ENCODE data around the gene NT5M.

Gene NT5M

GRCh38 chr17:17361543-17361866 lies 58.3 kb downstream of the NT5M start:
- in situ Hi-C loops (cut with HindIII; ENCODE audit: low pct_ligation_motif_present, low sequenced_read_pairs): loop anchor here (25.0 kb wide), 1 partner anchor 251 kb away; no protein-coding TSS in a partner anchor
- TF ChIP-seq, protein P1, sequence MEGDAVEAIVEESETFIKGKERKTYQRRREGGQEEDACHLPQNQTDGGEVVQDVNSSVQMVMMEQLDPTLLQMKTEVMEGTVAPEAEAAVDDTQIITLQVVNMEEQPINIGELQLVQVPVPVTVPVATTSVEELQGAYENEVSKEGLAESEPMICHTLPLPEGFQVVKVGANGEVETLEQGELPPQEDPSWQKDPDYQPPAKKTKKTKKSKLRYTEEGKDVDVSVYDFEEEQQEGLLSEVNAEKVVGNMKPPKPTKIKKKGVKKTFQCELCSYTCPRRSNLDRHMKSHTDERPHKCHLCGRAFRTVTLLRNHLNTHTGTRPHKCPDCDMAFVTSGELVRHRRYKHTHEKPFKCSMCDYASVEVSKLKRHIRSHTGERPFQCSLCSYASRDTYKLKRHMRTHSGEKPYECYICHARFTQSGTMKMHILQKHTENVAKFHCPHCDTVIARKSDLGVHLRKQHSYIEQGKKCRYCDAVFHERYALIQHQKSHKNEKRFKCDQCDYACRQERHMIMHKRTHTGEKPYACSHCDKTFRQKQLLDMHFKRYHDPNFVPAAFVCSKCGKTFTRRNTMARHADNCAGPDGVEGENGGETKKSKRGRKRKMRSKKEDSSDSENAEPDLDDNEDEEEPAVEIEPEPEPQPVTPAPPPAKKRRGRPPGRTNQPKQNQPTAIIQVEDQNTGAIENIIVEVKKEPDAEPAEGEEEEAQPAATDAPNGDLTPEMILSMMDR (IDR thresholded peaks at IDR 0.05; ENCODE audit: low read depth, low read length, missing control alignments): no peak
- H3K4me3 ChIP-seq (ENCODE audit: low read depth, low read length): no peak overlapping the region
- no peaks in the 10 kb centered on the region for H3K27me3 ChIP-seq (replicated peaks)
- no peaks in the 10 kb centered on the region for H3K36me3 ChIP-seq (replicated peaks)
- H3K27ac ChIP-seq: no peak overlapping the region
- no peak for DNase-seq

- TF ChIP-seq, protein P1 (IDR thresholded peaks at IDR 0.05; ENCODE audit: low read depth, low read length, missing control alignments): no peak
- H3K36me3 ChIP-seq (replicated peaks): no peaks in the 10 kb centered on the region
- H3K27me3 ChIP-seq (replicated peaks): peaks cover 4% of the 10 kb centered on the region
- no peak overlapping the region for H3K4me3 ChIP-seq (ENCODE audit: low read depth, low read length)
- no peak overlapping the region for H3K27ac ChIP-seq
- no peak for DNase-seq
- in situ Hi-C loops (cut with HindIII; ENCODE audit: low pct_ligation_motif_present, low sequenced_read_pairs): loop anchor here (25.0 kb wide), 1 partner anchor 250 kb away; no protein-coding TSS in a partner anchor
Observed at GRCh38 chr17:17361867-17362539, 58.8 kb downstream of the NT5M start.

GRCh38 chr17:17362540-17362930 lies 59.4 kb downstream of the NT5M start:
- in situ Hi-C loops (cut with HindIII; ENCODE audit: low pct_ligation_motif_present, low sequenced_read_pairs): loop anchor here (25.0 kb wide), 1 partner anchor 250 kb away; no protein-coding TSS in a partner anchor
- Histone ChIP-seq H3K36me3 (replicated peaks) (no peaks in the 10 kb centered on the region), H3K27me3 (replicated peaks) (peaks cover 6% of the 10 kb centered on the region), H3K4me3 (ENCODE audit: low read depth, low read length) (no peak overlapping the region), H3K27ac (no peak overlapping the region)
- TF ChIP-seq, protein P1 (IDR thresholded peaks at IDR 0.05; ENCODE audit: low read depth, low read length, missing control alignments): no peak
- no peak for DNase-seq

DNA sequence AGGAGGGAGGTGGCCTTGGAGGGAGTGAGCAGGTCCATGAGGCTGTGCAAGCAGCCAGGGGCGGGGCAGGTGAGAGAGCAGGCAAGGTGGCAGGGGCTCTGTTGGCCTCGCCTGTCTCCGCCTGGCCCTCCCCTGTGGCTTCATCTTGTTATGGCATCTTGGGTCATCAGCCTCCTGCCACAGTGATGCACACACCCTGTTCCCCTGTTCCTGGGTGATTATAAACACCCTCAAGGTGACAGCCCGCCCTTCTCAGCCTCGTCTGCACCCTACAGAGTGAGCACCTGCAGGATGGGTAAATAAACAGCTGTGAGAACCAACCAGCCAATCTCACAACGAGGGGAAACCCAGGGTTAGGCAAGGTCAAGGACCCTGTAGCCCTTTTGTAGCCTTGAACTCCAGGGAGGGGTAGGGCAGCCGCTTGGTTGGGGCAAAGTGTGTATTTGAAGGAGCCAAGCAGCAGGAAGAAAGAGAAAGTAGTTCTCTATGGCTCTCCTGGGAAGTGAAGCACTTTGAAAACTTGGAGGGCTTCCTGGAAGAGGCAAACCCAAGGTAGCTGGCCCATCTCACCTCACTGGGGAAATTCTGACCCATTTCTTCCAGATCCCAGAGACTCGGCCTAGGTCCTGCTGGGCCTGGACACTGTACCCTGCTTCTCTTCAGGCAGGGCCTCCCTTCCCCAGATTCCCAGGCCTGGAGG lies 60.6 kb downstream of the NT5M start:
- TF ChIP-seq, protein P1 (IDR thresholded peaks at IDR 0.05; ENCODE audit: low read depth, low read length, missing control alignments): no peak
- in situ Hi-C loops (cut with HindIII; ENCODE audit: low pct_ligation_motif_present, low sequenced_read_pairs): loop anchor here (25.0 kb wide), 1 partner anchor 249 kb away; no protein-coding TSS in a partner anchor
- Histone ChIP-seq H3K4me3 (ENCODE audit: low read depth, low read length) (no peak overlapping the region), H3K36me3 (replicated peaks) (no peaks in the 10 kb centered on the region), H3K27me3 (replicated peaks) (peaks cover 6% of the 10 kb centered on the region), H3K27ac (no peak overlapping the region)
- DNase-seq: no peak

DNA sequence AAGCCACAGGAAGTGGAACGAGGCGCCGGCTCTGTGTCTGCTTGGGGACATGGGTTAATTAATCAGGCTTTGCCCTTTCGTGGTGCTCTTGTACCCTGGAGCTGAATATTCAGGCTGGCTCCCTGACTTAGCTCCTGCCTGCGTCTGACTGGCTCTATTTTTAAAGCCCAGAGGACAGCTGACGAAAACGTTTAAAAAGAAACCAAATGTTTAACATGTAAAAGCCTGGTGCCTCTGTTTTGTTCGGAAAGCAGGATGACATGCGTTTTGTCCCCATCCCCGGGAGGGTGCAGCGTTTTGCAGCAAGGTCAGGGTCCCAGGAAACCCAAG lies 61.1 kb downstream of the NT5M start:
- in situ Hi-C loops (cut with HindIII; ENCODE audit: low pct_ligation_motif_present, low sequenced_read_pairs): loop anchor here (25.0 kb wide), 1 partner anchor 248 kb away; no protein-coding TSS in a partner anchor
- H3K27ac ChIP-seq: no peak overlapping the region
- DNase-seq: no peak

More for the DNA sequence above, 61.1 kb downstream of the NT5M start:
- H3K27me3 ChIP-seq (replicated peaks): peaks cover 6% of the 10 kb centered on the region
- H3K36me3 ChIP-seq (replicated peaks): no peaks in the 10 kb centered on the region
- TF ChIP-seq, protein P1 (IDR thresholded peaks at IDR 0.05; ENCODE audit: low read depth, low read length, missing control alignments): no peak
- no peak overlapping the region for H3K4me3 ChIP-seq (ENCODE audit: low read depth, low read length)

Data from brain microvascular endothelial cell (primary cell).